Measurements from ENCODE around the gene REXO4. TPM values are rescaled to one million over a fixed set of nuclear protein-coding genes. Genes with fewer than 3 reads are reported as not detected.
A peak's percentile ranks its signal among the peaks of the same experiment; 100 is the strongest.

The REXO4 gene
- total and polyA plus RNA-seq, 9 of the 15 experiments (the other 6 are each of a cell fraction or from before 2014, with no cell fraction given) = 3.4 to 72.9 (median 31.1) TPM

GRCh38 chr9:133433351-133433843 lies 15.6 kb upstream of the REXO4 start:
- DNase-seq (ENCODE audit: extremely low read depth in 1 of 4, low spot score in 3 of 4) (no peak), ATAC-seq (no peak), FAIRE-seq (no peak)
- BruUV-seq (replicated peaks) = no TSS peak
- Histone ChIP-seq H3K9me3 (replicated peaks; ENCODE audit: control insufficient read depth, insufficient read depth, low read depth, low read length) (no peaks in the 10 kb centered on the region), H3K79me2 (ENCODE audit: control insufficient read depth, insufficient read depth, low read length) (no peaks in the 10 kb centered on the region), H3K9me1 (ENCODE audit: control insufficient read depth, insufficient read depth, low read length) (peaks cover 3% of the 10 kb centered on the region), H2AFZ (ENCODE audit: low read depth, low read length) (no peak overlapping the region), H4K20me1 (replicated peaks; ENCODE audit: control insufficient read depth, insufficient read depth, low read length) (0 out of 2 replicates have a peak, but pooled peaks cover 3% of the 10 kb centered on the region), H3K27ac (ENCODE audit: extremely low read depth, low read depth, low read length) (no peak overlapping the region), H3K27me3 (ENCODE audit: control insufficient read depth in 2 of 2, insufficient read depth in 2 of 2, low read length in 2 of 2) (peaks cover 21 to 48% of the 10 kb centered on the region in 2 experiments), H3K4me1 (replicated peaks in 1 of 2; ENCODE audit: control insufficient read depth in 2 of 2, insufficient read depth in 2 of 2, low read length in 2 of 2) (peaks cover 0 to 22% of the 10 kb centered on the region in 2 experiments; a peak in 3 of 5 replicates), H3K4me3 (no peak overlapping the region), H3K9ac (ENCODE audit: insufficient read depth in 1 of 2, low read depth in 2 of 2, low read length in 2 of 2) (no peak overlapping the region), H3K36me3 (ENCODE audit: control insufficient read depth, insufficient read depth, low read length) (no peaks in the 10 kb centered on the region), H3K4me2 (ENCODE audit: insufficient read depth, low read length) (no peak overlapping the region)
- WGBS (ENCODE audit: insufficient coverage, low coverage, missing lambda C conversion rate) = 14% methylated on average over 11 of the region's 11 CpGs
- ChIA-PET CTCF (ENCODE audit: low intra/inter-chr PET ratio) (no interaction called here), POLR2A (no interaction called here)
- intact Hi-C loops (cut with micrococcal nuclease) = no loop called here
- TF ChIP-seq CEBPZ (IDR thresholded peaks at IDR 0.05; ENCODE audit: borderline replicate concordance, low read depth, low read length) (no peak), YY1 (IDR thresholded peaks at IDR 0.05; ENCODE audit: borderline replicate concordance in 1 of 3, control insufficient read depth in 1 of 3, extremely low read depth in 1 of 3, insufficient read depth in 3 of 3, insufficient read length in 1 of 3, insufficient replicate concordance in 2 of 3, low read depth in 1 of 3, low read length in 2 of 3) (no peak), ZBTB8A (IDR thresholded peaks at IDR 0.05; ENCODE audit: partially characterized antibody) (no peak), ZNF551 (CRISPR knock-in tag; IDR thresholded peaks at IDR 0.05) (no peak), CTCF (IDR thresholded peaks at IDR 0.05 in 2 of 3, conservative IDR thresholded peaks at IDR 0.05 in 1 of 3; ENCODE audit: insufficient read depth in 2 of 3, low read depth in 1 of 3, low read length in 3 of 3) (peak; percentile 15 to 32 (median 25); a peak in 4 of 6 replicates), ATF1 (CRISPR knock-in tag; IDR thresholded peaks at IDR 0.05) (no peak), ATF1 (tag; IDR thresholded peaks at IDR 0.05) (no peak), ASH1L (IDR thresholded peaks at IDR 0.05; ENCODE audit: borderline replicate concordance, low read depth, partially characterized antibody) (no peak), RREB1 (CRISPR knock-in tag; IDR thresholded peaks at IDR 0.05) (no peak)
- in situ Hi-C loops (cut with MboI) = no loop called here
